GM21619 (cell line): ENCODE measurements around the gene RPS21.

Source experiments
- ATAC-seq: cut with Tn5 transposase; IDR thresholded peaks from one replicate; pipeline ENCODE4 v1.9.1; 2021; ENCODE audit not compliant: unreplicated experiment

Gene RPS21

GRCh38 chr20:62353289-62354030 lies 33.4 kb upstream of the RPS21 start:
- no peak for ATAC-seq

GRCh38 chr20:62354031-62354808 lies 32.7 kb upstream of the RPS21 start:
- no peak for ATAC-seq

GRCh38 chr20:62354811-62355341 lies 32.0 kb upstream of the RPS21 start:
- ATAC-seq: no peak

GRCh38 chr20:62355516-62355877 lies 31.4 kb upstream of the RPS21 start:
- no peak for ATAC-seq

- no peak for ATAC-seq
Observed at GRCh38 chr20:62355878-62356588, 30.9 kb upstream of the RPS21 start.

GRCh38 chr20:62356589-62357186 lies 30.2 kb upstream of the RPS21 start:
- no peak for ATAC-seq

- ATAC-seq: no peak
Observed at GRCh38 chr20:62357187-62357667, 29.7 kb upstream of the RPS21 start.

- no peak for ATAC-seq
Observed at GRCh38 chr20:62357681-62358080, 29.2 kb upstream of the RPS21 start.

GRCh38 chr20:62358171-62359042 lies 28.5 kb upstream of the RPS21 start:
- ATAC-seq: no peak

- ATAC-seq: no peak
Observed at GRCh38 chr20:62359043-62359490, 27.8 kb upstream of the RPS21 start.

GRCh38 chr20:62359491-62360121 lies 27.3 kb upstream of the RPS21 start:
- ATAC-seq: no peak

GRCh38 chr20:62360854-62361798 lies 25.8 kb upstream of the RPS21 start:
- ATAC-seq: no peak

GRCh38 chr20:62361799-62362589 lies 24.9 kb upstream of the RPS21 start:
- no peak for ATAC-seq

GRCh38 chr20:62362590-62362940 lies 24.3 kb upstream of the RPS21 start:
- ATAC-seq: no peak

- ATAC-seq: no peak
Observed at GRCh38 chr20:62362991-62363919, 23.6 kb upstream of the RPS21 start.
